Uterus (tissue), 4 donors: ENCODE measurements around the gene MTHFD2. TPM values are rescaled to one million over a fixed set of nuclear protein-coding genes. Genes with fewer than 3 reads are reported as not detected.
"Not testable (repeated sequence)": the region's sequence is repeated elsewhere in the genome, so short reads cannot be mapped to it uniquely, and the experiment has no call there.

Source experiments
- DNase-seq, 2 donors: peaks; one replicate each; pipeline ENCODE4 v3.0.0-alpha.2; 2019 to 2020
- H3K27ac ChIP-seq, 2 donors: fragments of 200-600 bp; sonication (generic); 1 replicate in 1 of 2; 2 replicates in 1 of 2; pipeline ENCODE4 v1.5.1; 2016 to 2018
- H3K27me3 ChIP-seq, 2 donors: fragments of 200-600 bp; sonication (generic); one replicate each; pipeline ENCODE4 v1.5.1; 2018 to 2019; ENCODE audit warnings: control low read depth in 1 of 2
- H3K36me3 ChIP-seq, 2 donors: fragments of 200-600 bp; sonication (generic); one replicate each; pipeline ENCODE4 v1.5.1; 2019; ENCODE audit warnings: control low read depth in 1 of 2
- H3K4me1 ChIP-seq, 2 donors: fragments of 200-600 bp; sonication (generic); one replicate each; pipeline ENCODE4 v1.5.1; 2018 to 2019; ENCODE audit warnings: control low read depth in 1 of 2
- H3K4me3 ChIP-seq, 2 donors: fragments of 200-600 bp; sonication (generic); 1 replicate in 1 of 2; 2 replicates in 1 of 2; pipeline ENCODE4 v1.5.1; 2018 to 2019; ENCODE audit warnings: mild to moderate bottlenecking in 1 of 2
- H3K9me3 ChIP-seq, 2 donors: fragments of 200-600 bp; sonication (generic); one replicate each; pipeline ENCODE4 v1.5.1; 2019; ENCODE audit warnings: control low read depth in 1 of 2
- POLR2A ChIP-seq, 2 donors: fragments of 450-650 bp; IDR thresholded peaks; one replicate each; pipeline ENCODE4 v1.6.1; 2016; ENCODE audit warnings: antibody characterized with exemption in 2 of 2, mild to moderate bottlenecking in 1 of 2, moderate library complexity in 1 of 2
- intact Hi-C: fragments of 100-400 bp; cut with DNase I; formaldehyde crosslinking; loops from one replicate; pipeline ENCODE4 v1.15.1; 2023; ENCODE audit warnings: low total_unique reads
- total RNA-seq, 4 donors: library from RNA; depleted of rRNA in 3 of 4; stranded (reverse); fragments of >200 nt in 3 of 4; gene quantifications; one replicate each; pipeline versions ENCODE4 v1.1.0 to v1.2.4, GENCODE V29; 2014 to 2023
- TF ChIP-seq, protein P1 (sequence below), 4 experiments: fragments of 200-600 bp in 2 of 4; fragments of 450-650 bp in 2 of 4; sonication (generic) in 2 of 4; IDR thresholded peaks; one replicate each; pipeline ENCODE4 v1.5.1; 2016 to 2019; ENCODE audit warnings: antibody characterized with exemption in 4 of 4, mild to moderate bottlenecking in 2 of 4, moderate library complexity in 1 of 4
- donor health status: DM: yes; HTN: yes; CAD: no.

MTHFD2 gene
- total RNA-seq, 4 donors from 2014 or later, result 32.0 to 55.5 (median 42.3) TPM

DNA sequence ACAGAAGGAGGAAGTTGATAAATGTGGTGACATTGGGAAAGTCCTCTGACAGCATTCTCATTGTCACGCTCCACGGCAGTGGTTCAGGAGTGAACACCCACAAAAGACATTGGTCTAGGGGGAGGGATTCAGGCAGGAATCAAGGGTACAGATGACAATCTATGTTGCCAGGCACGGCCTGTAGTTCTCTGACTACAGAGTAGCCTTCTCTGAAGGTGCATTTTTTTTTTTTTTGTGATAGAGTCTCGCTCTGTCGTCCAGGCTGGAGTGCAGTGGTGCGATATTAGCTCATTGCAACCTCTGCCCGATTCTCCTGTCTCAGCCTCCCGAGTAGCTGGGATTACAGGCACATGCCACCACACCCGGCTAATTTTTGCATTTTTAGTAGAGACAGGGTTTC, 12.4 kb upstream of the MTHFD2 start:
- Histone ChIP-seq H3K9me3 (no peaks in the 10 kb centered on the region), H3K4me1 (no peaks in the 10 kb centered on the region), H3K27ac (no peak overlapping the region), H3K27me3 (no peaks in the 10 kb centered on the region), H3K4me3 (no peak overlapping the region), H3K36me3 (no peaks in the 10 kb centered on the region)
- intact Hi-C loops, result no loop called here
- no peak for DNase-seq
- no peak for TF ChIP-seq POLR2A (IDR thresholded peaks at IDR 0.05)
- TF ChIP-seq, protein P1, sequence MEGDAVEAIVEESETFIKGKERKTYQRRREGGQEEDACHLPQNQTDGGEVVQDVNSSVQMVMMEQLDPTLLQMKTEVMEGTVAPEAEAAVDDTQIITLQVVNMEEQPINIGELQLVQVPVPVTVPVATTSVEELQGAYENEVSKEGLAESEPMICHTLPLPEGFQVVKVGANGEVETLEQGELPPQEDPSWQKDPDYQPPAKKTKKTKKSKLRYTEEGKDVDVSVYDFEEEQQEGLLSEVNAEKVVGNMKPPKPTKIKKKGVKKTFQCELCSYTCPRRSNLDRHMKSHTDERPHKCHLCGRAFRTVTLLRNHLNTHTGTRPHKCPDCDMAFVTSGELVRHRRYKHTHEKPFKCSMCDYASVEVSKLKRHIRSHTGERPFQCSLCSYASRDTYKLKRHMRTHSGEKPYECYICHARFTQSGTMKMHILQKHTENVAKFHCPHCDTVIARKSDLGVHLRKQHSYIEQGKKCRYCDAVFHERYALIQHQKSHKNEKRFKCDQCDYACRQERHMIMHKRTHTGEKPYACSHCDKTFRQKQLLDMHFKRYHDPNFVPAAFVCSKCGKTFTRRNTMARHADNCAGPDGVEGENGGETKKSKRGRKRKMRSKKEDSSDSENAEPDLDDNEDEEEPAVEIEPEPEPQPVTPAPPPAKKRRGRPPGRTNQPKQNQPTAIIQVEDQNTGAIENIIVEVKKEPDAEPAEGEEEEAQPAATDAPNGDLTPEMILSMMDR (IDR thresholded peaks at IDR 0.05), result no peak

DNA sequence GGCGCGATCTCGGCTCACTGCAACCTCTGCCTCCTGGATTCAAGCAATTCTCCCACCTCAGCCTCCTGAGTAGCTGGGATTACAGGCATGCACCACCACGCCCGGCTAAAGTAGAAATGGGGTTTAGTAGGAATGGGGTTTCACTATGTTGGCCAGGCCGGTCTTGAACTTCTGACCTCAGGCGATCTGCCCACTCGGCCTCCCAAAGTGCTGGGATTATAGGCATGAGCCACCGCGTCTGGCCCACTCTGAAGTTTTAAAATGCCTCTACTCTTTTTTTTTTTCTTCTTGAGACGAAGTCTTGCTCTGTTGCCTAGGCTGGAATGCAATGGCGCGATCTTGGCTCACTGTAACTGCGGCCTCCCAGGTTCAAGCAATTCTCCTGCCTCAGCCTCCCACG, 11.7 kb upstream of the MTHFD2 start:
- H3K4me3 ChIP-seq, H3K4me1 ChIP-seq, DNase-seq, H3K9me3 ChIP-seq, H3K36me3 ChIP-seq, intact Hi-C loops, H3K27me3 ChIP-seq, H3K27ac ChIP-seq: not testable (repeated sequence)

DNA sequence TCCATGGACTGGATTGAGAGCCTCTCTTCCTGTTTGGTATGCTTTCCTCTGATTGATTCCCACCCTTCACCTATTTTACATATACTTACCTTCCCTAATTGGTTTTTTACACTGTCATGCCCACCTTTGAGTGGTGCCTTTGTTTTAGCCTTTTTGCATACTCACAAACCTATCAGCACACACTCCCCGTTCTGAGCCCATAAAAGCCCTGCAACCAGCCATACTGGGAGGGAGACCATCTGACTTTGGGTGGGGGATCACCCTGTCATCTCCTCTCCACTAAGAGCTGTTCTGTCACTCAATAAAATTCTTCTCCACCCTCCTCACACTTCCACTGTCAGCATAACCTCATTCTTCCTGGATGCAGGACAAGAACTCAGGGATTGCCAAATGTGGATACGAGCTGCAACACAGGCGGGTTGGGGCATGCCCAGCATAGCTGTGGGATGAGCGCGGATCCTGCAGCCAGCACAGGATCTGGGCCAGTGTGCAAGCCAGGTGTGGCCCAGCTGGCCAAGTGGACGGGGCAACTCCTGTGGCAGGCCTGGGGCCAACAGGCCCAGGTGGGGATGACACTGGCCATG, 10.3 kb upstream of the MTHFD2 start:
- TF ChIP-seq, protein P1 (IDR thresholded peaks at IDR 0.05), result no peak
- no peak for TF ChIP-seq POLR2A (IDR thresholded peaks at IDR 0.05)
- Histone ChIP-seq H3K4me1 (no peaks in the 10 kb centered on the region), H3K27me3 (no peaks in the 10 kb centered on the region), H3K9me3 (no peaks in the 10 kb centered on the region), H3K36me3 (no peaks in the 10 kb centered on the region), H3K4me3 (no peak overlapping the region), H3K27ac (no peak overlapping the region)
- intact Hi-C loops, result no loop called here
- no peak for DNase-seq

DNA sequence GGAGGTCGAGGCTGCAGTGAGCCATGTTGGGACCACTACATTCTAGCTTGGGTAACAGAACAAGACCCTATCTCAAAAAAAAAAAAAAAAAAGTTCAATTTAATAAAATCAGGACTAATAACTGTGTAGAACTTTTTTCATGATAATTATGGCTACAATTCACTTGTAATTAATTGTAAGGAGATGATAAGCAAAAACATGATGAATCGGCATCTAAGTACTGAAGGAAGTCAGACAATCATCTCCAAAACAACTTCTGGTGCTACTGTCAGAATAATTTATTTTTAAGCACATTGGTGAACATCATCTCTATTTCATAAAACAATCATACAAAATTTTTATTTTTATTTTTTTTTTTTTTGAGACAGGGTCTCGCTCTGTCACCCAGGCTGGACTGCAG, 9.7 kb upstream of the MTHFD2 start:
- TF ChIP-seq, protein P1 (IDR thresholded peaks at IDR 0.05), result no peak
- no peak for TF ChIP-seq POLR2A (IDR thresholded peaks at IDR 0.05)
- intact Hi-C loops, result no loop called here
- DNase-seq, result no peak
- Histone ChIP-seq H3K4me3 (no peak overlapping the region), H3K27me3 (no peaks in the 10 kb centered on the region), H3K36me3 (no peaks in the 10 kb centered on the region), H3K27ac (no peak overlapping the region), H3K9me3 (no peaks in the 10 kb centered on the region), H3K4me1 (no peaks in the 10 kb centered on the region)

DNA sequence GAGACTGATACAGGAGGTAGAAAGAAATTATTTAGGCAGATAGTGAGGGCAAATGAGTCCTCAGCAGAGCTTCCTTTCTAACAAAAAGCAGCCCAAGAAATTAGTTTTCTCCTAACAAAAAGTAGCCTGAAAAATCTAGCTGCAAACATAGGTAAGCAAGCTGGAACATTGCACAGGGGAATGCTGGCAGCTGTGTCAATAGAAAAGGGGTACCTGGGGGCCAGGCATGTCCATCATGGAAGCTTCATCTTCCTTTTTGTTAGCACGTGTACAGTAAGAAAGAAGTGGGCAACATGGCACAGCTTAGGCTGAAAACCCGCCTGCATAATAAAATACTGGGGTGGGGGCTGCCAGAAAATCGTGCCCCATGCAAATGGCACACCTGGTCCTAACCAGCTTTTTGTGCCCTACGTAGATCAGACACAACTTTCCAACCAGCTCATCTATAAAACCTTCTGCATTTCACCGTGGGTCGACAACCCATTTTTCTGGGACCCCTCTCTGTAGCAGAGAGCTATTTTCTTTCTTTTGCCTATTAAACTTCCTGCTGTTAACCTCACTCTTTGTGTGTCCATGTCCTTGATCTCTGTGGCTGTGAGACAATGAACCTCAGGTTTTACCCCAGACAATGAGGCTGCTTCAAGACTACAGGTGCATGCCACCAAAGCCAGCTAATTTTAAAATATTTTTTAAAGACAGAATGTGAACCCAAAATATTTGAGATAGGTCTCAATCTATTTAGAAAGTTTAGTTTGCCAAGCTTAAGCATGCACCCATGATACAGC, 6.6 kb upstream of the MTHFD2 start:
- no peak overlapping the region for H3K27ac ChIP-seq
- H3K4me3 ChIP-seq, result no peak overlapping the region
- no peak for DNase-seq
- intact Hi-C loops, result no loop called here
- no peaks in the 10 kb centered on the region for H3K4me1 ChIP-seq
- no peak for TF ChIP-seq POLR2A (IDR thresholded peaks at IDR 0.05)
- TF ChIP-seq, protein P1 (IDR thresholded peaks at IDR 0.05), result no peak
- H3K9me3 ChIP-seq, result no peaks in the 10 kb centered on the region
- no peaks in the 10 kb centered on the region for H3K36me3 ChIP-seq
- no peaks in the 10 kb centered on the region for H3K27me3 ChIP-seq
